GM21515 (cell line): Measurements from ENCODE around the gene U2SURP.
"Not testable (repeated sequence)": the region's sequence is repeated elsewhere in the genome, so short reads cannot be mapped to it uniquely, and the experiment has no call there.

Source experiments
- ATAC-seq: cut with Tn5 transposase; IDR thresholded peaks from one replicate; pipeline ENCODE4 v1.9.1; 2021; ENCODE audit not compliant: unreplicated experiment

Gene U2SURP

GRCh38 chr3:143070977-143071551 lies 69.7 kb downstream of the U2SURP start:
- ATAC-seq, result no peak

DNA sequence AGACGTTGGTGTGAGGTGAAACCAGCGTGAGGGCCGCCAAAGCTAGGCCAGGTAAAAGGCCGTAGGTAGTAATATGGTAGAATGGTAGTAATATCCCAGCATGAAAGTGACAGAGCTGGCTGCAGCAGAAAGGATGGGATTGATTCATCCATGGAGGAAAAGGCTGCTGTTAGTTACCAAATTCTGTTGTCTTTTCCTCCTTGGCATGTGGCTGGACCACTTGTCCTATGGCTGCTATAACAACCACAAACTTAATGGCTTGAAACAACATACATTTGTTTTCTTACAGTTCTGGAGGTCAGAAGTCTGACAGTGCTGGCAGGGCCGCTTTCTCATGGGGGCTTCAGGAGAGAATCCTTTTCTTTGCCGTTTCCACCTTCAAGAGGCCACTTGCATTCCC lies 70.4 kb downstream of the U2SURP start:
- no peak for ATAC-seq

GRCh38 chr3:143072298-143073020 lies 71.1 kb downstream of the U2SURP start:
- not testable (repeated sequence) for ATAC-seq

- ATAC-seq, result not testable (repeated sequence)
Measured at GRCh38 chr3:143073541-143073940, 72.2 kb downstream of the U2SURP start.

GRCh38 chr3:143073983-143074382 lies 72.6 kb downstream of the U2SURP start:
- not testable (repeated sequence) for ATAC-seq

DNA sequence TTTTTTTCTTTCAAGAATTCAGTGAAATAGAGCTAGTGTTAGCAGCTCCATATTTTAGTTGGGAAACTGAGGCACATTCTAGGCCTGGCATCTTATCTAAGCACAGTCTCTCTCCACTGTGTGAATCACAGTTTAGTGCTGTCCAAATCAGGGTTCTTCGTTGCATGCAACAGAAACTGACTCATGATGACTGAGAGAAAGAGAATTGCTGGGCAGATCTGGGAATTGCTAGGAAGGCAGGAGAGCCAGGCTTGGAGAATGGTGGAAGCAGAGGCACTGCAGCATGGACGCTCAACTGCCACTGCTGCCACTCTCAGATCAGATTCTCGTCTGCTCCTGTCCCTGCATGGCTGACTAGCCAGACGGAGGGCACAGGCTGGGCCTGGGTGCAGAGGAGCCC lies 77.5 kb downstream of the U2SURP start:
- no peak for ATAC-seq

GRCh38 chr3:143080196-143080595 lies 78.8 kb downstream of the U2SURP start:
- no peak for ATAC-seq

- ATAC-seq, result no peak
Measured at GRCh38 chr3:143081365-143081764, 80.0 kb downstream of the U2SURP start.

DNA sequence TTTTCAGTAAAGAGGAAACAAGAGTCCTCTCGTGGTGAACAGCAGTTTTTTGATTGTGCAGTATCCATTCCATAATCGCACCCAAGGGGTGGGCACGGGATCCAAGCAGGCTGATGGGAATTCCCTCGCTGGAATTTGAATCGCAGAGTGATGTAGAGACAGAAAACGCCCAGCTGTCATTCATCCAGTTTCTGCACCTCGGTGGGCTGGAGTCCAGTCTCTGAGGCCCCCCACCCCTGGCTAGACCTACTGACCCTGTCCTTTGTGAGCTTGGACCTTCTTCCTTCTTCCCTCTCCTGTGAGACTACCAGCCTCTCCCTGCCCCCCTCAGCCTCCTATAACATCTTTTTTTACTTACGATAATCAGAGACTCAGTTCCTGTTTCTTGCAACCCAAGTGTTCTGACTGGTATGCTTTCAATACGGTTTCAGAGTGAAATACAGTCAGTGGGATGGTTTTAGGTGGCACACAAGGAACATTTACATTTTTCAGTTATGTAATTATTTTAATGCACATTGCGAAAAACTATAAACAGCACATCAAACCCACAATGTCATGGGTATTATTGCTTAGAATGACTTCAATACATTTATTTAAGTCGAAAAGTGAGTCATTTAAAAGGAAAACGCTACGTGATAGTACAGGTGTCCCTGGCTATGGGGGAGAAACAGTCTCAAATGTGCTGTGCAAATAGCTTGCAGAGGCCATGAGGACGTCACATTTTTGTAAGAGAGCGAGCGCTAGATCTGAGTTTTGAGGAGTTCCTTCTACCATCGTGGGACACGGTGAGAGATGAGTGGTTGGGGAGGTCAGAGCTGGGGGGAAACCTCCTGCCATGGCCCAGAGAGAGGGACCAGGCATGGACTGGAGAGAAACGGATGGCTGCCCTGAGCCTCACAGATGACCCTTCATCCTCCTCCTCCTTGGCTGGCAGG lies 80.7 kb downstream of the U2SURP start:
- peak; percentile 85 for ATAC-seq

GRCh38 chr3:143083781-143084180 lies 82.4 kb downstream of the U2SURP start:
- no peak for ATAC-seq

DNA sequence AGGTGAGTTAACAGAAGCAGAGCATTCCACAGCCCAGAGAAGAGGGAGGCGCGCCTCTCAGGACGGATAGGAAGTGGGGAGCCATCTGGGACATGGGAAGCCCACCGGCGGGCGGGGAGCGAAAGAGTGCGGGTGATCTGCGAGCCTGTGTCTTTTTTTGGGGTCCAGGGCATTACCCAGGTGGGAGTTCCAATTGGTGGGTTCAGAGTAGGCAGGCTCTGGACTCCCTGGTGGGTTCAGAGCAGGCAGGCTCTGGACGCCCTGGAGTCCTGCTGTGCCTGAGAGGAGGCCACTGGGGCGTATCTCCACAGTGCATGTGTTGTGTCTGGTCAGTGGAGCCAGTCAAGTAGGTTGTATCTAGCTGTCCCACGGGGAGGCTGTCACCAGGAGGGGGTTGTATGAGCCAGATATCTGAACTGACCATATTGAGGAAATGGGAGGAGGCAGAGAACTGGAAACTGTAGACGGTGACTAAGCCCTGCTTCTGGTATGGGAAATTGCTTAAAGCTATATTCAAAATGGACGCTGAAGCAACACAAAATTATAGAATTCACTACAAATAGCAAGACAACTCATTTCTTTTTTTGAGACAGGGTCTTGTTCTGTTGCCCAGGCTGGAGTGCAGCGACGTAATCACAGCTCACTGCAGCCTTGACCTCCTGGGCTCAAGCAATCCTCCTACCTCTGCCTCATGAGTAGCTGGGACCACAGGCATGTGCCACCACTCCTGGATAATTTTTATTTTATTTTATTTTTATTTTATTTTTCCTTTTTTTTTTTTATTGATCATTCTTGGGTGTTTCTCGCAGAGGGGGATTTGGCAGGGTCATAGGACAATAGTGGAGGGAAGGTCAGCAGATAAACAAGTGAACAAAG lies 83.7 kb downstream of the U2SURP start:
- peak; percentile 46 for ATAC-seq

DNA sequence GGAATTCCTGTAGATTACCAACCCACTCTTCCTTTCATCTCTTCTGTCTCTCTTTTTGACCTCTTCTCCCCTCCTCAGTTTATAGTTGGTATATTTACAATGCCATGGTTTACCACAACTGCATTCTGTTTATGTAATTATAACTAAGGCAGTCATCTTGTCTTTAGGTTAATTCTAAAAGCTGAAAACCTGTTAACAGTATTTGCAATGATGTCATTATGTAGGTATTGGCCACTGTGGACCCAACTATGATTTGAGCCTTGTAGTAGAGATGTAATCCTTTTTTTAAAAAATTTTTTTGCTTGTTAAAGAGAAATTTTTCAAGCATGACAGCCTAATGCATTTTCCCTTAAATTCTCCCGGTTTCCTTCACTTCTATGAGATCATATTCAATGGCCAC lies 87.5 kb downstream of the U2SURP start:
- no peak for ATAC-seq

DNA sequence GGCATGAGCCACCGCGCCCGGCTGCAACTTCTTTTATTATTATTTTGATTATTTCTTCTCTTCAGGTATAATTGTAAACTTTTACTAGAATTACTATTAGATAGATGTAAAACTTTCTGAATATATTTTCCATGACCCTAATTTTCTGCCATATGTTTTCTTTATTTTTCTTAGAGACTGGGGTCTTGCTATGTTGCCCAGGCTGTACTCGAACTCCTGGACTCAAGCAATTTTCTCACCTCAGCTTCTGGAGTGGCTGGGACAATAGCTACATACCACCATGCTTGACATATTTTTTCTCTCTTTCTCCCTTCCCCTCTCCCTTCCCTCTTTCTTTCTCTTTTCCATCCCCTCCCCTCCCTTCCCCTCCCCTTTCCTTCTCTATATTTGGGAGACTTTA lies 88.6 kb downstream of the U2SURP start:
- ATAC-seq, result no peak

DNA sequence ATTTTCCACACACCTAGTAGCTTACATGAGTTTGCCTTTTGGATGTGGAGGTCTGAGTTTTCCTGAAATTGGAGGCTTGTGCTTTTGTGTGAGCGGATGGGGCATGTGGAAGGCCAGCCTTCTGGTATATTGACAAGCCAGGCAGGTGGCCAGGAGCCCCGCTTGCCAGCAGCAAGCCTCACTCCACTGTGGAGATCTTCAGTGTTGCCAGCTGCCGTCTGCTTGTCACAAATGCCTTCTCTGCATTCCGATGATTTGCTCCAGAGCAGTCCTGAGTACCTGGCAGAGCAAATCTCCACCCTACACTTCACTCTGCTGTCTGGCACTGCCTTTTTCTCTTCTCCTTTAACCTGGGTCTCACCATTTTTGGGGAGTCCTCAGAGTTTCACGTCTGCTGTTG lies 89.1 kb downstream of the U2SURP start:
- no peak for ATAC-seq

DNA sequence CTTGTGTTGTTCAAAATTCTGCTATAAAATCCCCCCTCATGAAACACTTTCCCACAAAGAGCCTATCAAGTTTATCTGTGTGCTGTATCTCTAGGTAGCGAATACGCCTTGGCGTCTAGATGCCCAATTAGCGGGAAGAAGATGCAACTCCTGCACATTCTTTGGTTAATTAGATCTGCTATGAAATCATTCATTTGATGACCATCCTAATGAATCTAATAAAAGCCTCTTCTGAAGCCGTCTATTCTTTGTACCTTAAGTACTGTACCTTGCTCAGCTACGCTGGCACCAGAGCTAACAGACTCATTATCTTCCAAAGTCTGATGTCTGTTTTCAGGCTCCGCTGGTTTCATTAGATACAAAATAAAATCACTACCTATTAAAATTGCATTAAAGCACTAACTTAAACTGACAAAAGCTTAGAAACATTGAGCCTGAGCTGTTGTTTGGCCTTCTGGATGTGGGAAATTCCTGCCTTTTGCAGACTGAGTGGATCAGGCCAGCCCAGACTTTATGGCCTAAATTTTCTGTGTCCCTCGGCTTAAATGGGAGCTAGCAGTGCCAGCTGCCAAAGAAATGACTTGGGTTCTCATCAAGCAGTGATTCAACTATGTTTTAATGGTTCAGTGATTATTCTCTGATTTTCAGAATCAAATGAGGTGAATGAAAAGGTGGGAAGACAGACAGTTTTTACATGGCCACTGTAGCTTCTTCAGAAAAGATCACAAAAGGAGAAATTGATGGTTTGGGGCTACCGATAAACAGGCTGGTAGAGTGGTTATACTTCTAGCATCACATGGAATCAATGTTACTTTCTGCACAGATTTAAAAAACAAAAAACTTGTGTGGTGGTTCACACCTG lies 89.8 kb downstream of the U2SURP start:
- no peak for ATAC-seq

DNA sequence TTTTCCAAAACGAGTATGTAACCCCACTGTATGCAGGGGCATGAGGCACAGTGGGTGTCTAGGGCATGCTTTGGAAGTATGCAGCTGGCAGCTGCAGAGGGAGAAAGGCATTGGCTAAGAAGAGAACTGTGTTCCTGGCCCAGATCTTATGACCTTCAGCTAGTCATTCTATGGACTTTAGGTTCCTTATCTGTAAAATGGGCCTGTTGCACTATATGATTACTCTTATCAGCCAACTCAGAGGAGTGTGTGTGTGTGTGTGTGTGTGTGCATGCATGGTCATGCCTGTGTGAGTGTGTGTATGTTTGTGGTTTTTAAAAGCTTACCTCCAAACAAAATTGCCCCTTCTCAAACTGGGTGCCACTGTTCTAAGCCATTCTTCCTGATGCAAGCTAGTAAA lies 90.8 kb downstream of the U2SURP start:
- no peak for ATAC-seq

DNA sequence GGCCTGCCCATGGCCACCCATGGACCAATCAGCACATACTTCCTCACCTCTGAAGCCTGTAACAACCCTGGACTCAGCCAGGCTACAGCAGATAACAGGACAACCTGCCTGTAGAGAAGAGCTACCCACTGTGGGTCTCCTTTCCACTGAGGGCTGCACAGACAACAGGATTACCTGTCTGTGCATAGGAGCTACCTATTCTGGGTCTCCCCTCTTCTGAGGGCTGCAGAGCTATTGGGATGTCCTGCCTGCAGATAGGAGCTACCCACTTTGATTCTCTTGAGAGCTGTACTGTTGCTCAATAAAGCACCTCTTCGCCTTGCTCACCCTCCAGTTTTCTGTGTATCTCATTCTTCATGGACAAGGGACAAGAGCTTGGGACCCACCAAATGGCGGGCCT lies 94.4 kb downstream of the U2SURP start:
- no peak for ATAC-seq

GRCh38 chr3:143098032-143098764 lies 96.8 kb downstream of the U2SURP start:
- no peak for ATAC-seq

DNA sequence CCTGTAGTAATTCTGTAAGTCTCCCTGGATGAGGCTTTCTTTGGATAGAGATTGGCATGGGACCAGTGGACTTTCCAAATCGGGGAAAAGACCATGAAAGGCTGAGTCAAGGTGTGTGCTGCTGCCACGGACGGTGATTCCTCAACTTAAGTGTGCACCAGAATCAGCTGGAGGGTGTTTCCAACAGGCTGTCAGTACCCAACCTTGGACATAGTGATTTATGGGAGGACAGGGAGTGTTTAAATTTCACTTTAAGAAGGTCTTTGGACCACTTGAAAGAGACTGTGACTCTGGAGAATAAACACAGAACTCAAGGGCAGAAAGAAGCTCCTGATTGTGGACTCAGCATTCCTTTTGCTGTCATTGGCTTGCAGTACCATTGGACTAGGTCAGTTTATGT lies 97.8 kb downstream of the U2SURP start:
- no peak for ATAC-seq
